Nephron (organoid): ENCODE measurements around the gene GRIK4.

Source experiments
- H3K27ac Mint-ChIP-seq, 3 experiments: 2 replicates each; pipeline ENCODE4 v1.8.0; 2020; ENCODE audit warnings: mixed read lengths in 3 of 3, mild to moderate bottlenecking in 2 of 3, moderate library complexity in 1 of 3
- H3K27me3 Mint-ChIP-seq: 2 replicates; pipeline ENCODE4 v1.8.0; 2021; ENCODE audit warnings: low read depth, mild to moderate bottlenecking, moderate library complexity, mixed read lengths
- H3K36me3 Mint-ChIP-seq: 2 replicates; pipeline ENCODE4 v1.8.0; 2020; ENCODE audit warnings: low read depth, mixed read lengths
- H3K4me1 Mint-ChIP-seq: 2 replicates; pipeline ENCODE4 v1.8.0; 2020; ENCODE audit warnings: mixed read lengths
- H3K4me3 Mint-ChIP-seq, 3 experiments: 2 replicates each; pipeline ENCODE4 v1.8.0; 2020; ENCODE audit warnings: mild to moderate bottlenecking in 3 of 3, mixed read lengths in 3 of 3, moderate library complexity in 2 of 3
- H3K9me3 Mint-ChIP-seq: 2 replicates; pipeline ENCODE4 v1.8.0; 2020; ENCODE audit warnings: mixed read lengths
- CTCF ChIP-seq, 3 experiments: fragments of 200-600 bp; sonication (generic); IDR thresholded peaks; one replicate each; pipeline ENCODE4 v1.5.0; 2021; ENCODE audit warnings: antibody characterized with exemption in 3 of 3; ENCODE audit not compliant: unreplicated experiment in 3 of 3

The GRIK4 gene

GRCh38 chr11:121032546-121032945, 521.0 kb downstream of the GRIK4 start:
- no peaks in the 10 kb centered on the region for H3K4me1 Mint-ChIP-seq
- no peaks in the 10 kb centered on the region for H3K27me3 Mint-ChIP-seq
- H3K36me3 Mint-ChIP-seq = peaks cover 8% of the 10 kb centered on the region
- no peaks in the 10 kb centered on the region for H3K9me3 Mint-ChIP-seq
- H3K27ac Mint-ChIP-seq = no peak overlapping the region
- TF ChIP-seq CTCF (IDR thresholded peaks at IDR 0.05; ENCODE audit: unreplicated experiment in 3 of 3) = no peak
- H3K4me3 Mint-ChIP-seq = no peak overlapping the region

- Mint-ChIP-seq H3K27ac (no peak overlapping the region), H3K27me3 (no peaks in the 10 kb centered on the region), H3K9me3 (no peaks in the 10 kb centered on the region), H3K36me3 (peaks cover 8% of the 10 kb centered on the region), H3K4me3 (no peak overlapping the region), H3K4me1 (no peaks in the 10 kb centered on the region)
- no peak for TF ChIP-seq CTCF (IDR thresholded peaks at IDR 0.05; ENCODE audit: unreplicated experiment in 3 of 3)
Measured at GRCh38 chr11:121033635-121034034, 522.1 kb downstream of the GRIK4 start.

- no peak for TF ChIP-seq CTCF (IDR thresholded peaks at IDR 0.05; ENCODE audit: unreplicated experiment in 3 of 3)
- H3K4me1 Mint-ChIP-seq = no peaks in the 10 kb centered on the region
- no peaks in the 10 kb centered on the region for H3K9me3 Mint-ChIP-seq
- H3K27me3 Mint-ChIP-seq = no peaks in the 10 kb centered on the region
- no peak overlapping the region for H3K27ac Mint-ChIP-seq
- peaks cover 2% of the 10 kb centered on the region for H3K36me3 Mint-ChIP-seq
- no peak overlapping the region for H3K4me3 Mint-ChIP-seq
Measured at GRCh38 chr11:121035169-121035755, 523.7 kb downstream of the GRIK4 start.

GRCh38 chr11:121035780-121036179, 524.2 kb downstream of the GRIK4 start:
- Mint-ChIP-seq H3K4me1 (no peaks in the 10 kb centered on the region), H3K27me3 (no peaks in the 10 kb centered on the region), H3K27ac (no peak overlapping the region), H3K36me3 (no peaks in the 10 kb centered on the region), H3K9me3 (no peaks in the 10 kb centered on the region), H3K4me3 (no peak overlapping the region)
- no peak for TF ChIP-seq CTCF (IDR thresholded peaks at IDR 0.05; ENCODE audit: unreplicated experiment in 3 of 3)

- H3K27me3 Mint-ChIP-seq = no peaks in the 10 kb centered on the region
- H3K9me3 Mint-ChIP-seq = no peaks in the 10 kb centered on the region
- no peak overlapping the region for H3K4me3 Mint-ChIP-seq
- no peak overlapping the region for H3K27ac Mint-ChIP-seq
- H3K4me1 Mint-ChIP-seq = no peaks in the 10 kb centered on the region
- no peaks in the 10 kb centered on the region for H3K36me3 Mint-ChIP-seq
- TF ChIP-seq CTCF (IDR thresholded peaks at IDR 0.05; ENCODE audit: unreplicated experiment in 3 of 3) = no peak
Measured at GRCh38 chr11:121037016-121037415, 525.5 kb downstream of the GRIK4 start.
